ENCODE data around the gene SESN2. TPM values are rescaled to one million over a fixed set of nuclear protein-coding genes. Genes with fewer than 3 reads are reported as not detected.

Gene SESN2
- total RNA-seq, 1 donor from 2014 or later: 23.2 TPM

- no peak for DNase-seq (ENCODE audit: low spot score)
Measured at GRCh38 chr1:28282426-28283407, 23.4 kb downstream of the SESN2 start.

GRCh38 chr1:28286111-28286510, 26.8 kb downstream of the SESN2 start:
- DNase-seq (ENCODE audit: low spot score): no peak

- no peak for DNase-seq (ENCODE audit: low spot score)
Measured at GRCh38 chr1:28288487-28288886, 29.2 kb downstream of the SESN2 start.

GRCh38 chr1:28290851-28291250, 31.5 kb downstream of the SESN2 start:
- no peak for DNase-seq (ENCODE audit: low spot score)

- no peak for DNase-seq (ENCODE audit: low spot score)
Measured at GRCh38 chr1:28291711-28292110, 32.4 kb downstream of the SESN2 start.

GRCh38 chr1:28295936-28296335, 36.6 kb downstream of the SESN2 start:
- DNase-seq (ENCODE audit: low spot score): no peak

GRCh38 chr1:28296401-28297261, 37.3 kb downstream of the SESN2 start:
- DNase-seq (ENCODE audit: low spot score): no peak

GRCh38 chr1:28297826-28298225, 38.5 kb downstream of the SESN2 start:
- DNase-seq (ENCODE audit: low spot score): no peak

GRCh38 chr1:28298438-28298837, 39.1 kb downstream of the SESN2 start:
- DNase-seq (ENCODE audit: low spot score): no peak

GRCh38 chr1:28301368-28302174, 42.3 kb downstream of the SESN2 start:
- DNase-seq (ENCODE audit: low spot score): no peak

GRCh38 chr1:28302247-28302646, 42.9 kb downstream of the SESN2 start:
- DNase-seq (ENCODE audit: low spot score): no peak

- DNase-seq (ENCODE audit: low spot score): no peak
Measured at GRCh38 chr1:28306301-28306949, 47.1 kb downstream of the SESN2 start.

- no peak for DNase-seq (ENCODE audit: low spot score)
Measured at GRCh38 chr1:28308750-28309149, 49.4 kb downstream of the SESN2 start.

- no peak for DNase-seq (ENCODE audit: low spot score)
Measured at GRCh38 chr1:28309702-28310101, 50.4 kb downstream of the SESN2 start.

- no peak for DNase-seq (ENCODE audit: low spot score)
Measured at GRCh38 chr1:28313702-28314546, 54.6 kb downstream of the SESN2 start.

- no peak for DNase-seq (ENCODE audit: low spot score)
Measured at GRCh38 chr1:28314547-28314941, 55.2 kb downstream of the SESN2 start.

- no peak for DNase-seq (ENCODE audit: low spot score)
Measured at GRCh38 chr1:28317014-28317413, 57.7 kb downstream of the SESN2 start.

GRCh38 chr1:28322194-28322593, 62.9 kb downstream of the SESN2 start:
- DNase-seq (ENCODE audit: low spot score): no peak

GRCh38 chr1:28323720-28324119, 64.4 kb downstream of the SESN2 start:
- no peak for DNase-seq (ENCODE audit: low spot score)

GRCh38 chr1:28326515-28326914, 67.2 kb downstream of the SESN2 start:
- DNase-seq (ENCODE audit: low spot score): no peak
